ENCODE measurements around the gene NRXN3. TPM values are rescaled to one million over a fixed set of nuclear protein-coding genes. Genes with fewer than 3 reads are reported as not detected.

The NRXN3 gene
- total RNA-seq, 1 donor from 2014 or later, result 5.9 TPM

GRCh38 chr14:79383475-79383874 lies 1213.3 kb downstream of the NRXN3 start:
- Mint-ChIP-seq H3K27me3 (ENCODE audit: insufficient read depth, low read depth) (peaks cover 7% of the 10 kb centered on the region), H3K36me3 (no peaks in the 10 kb centered on the region), H3K4me1 (peaks cover 2% of the 10 kb centered on the region), H3K27ac (no peak overlapping the region), H3K4me3 (no peak overlapping the region), H3K9me3 (peaks cover 5% of the 10 kb centered on the region)
- Histone ChIP-seq H2AFZ (replicated peaks) (no peak overlapping the region), H3K27me3 (no peaks in the 10 kb centered on the region), H3K79me2 (ENCODE audit: low read depth) (no peaks in the 10 kb centered on the region), H3K27ac (no peak overlapping the region), H3K4me3 (no peak overlapping the region), H3K36me3 (no peaks in the 10 kb centered on the region), H3K4me1 (peaks cover 13% of the 10 kb centered on the region), H3K9ac (no peak overlapping the region), H4K20me1 (ENCODE audit: low read depth) (no peaks in the 10 kb centered on the region), H3K4me2 (no peak overlapping the region), H3K9me3 (ENCODE audit: low read depth) (no peaks in the 10 kb centered on the region), H3F3A (ENCODE audit: low read depth) (peaks cover 13% of the 10 kb centered on the region)
- TF ChIP-seq CTCF (IDR thresholded peaks at IDR 0.05) (no peak), EZH2 (IDR thresholded peaks at IDR 0.05) (no peak), EZH2phosphoT487 (IDR thresholded peaks at IDR 0.05) (no peak)
- no peak for DNase-seq (ENCODE audit: low spot score)

- Histone ChIP-seq H3K27me3 (no peaks in the 10 kb centered on the region), H3K27ac (no peak overlapping the region), H3K9me3 (ENCODE audit: low read depth) (no peaks in the 10 kb centered on the region), H2AFZ (replicated peaks) (no peak overlapping the region), H3K4me1 (no peaks in the 10 kb centered on the region), H4K20me1 (ENCODE audit: low read depth) (no peaks in the 10 kb centered on the region), H3K79me2 (ENCODE audit: low read depth) (no peaks in the 10 kb centered on the region), H3K4me2 (no peak overlapping the region), H3K4me3 (no peak overlapping the region), H3F3A (ENCODE audit: low read depth) (no peaks in the 10 kb centered on the region), H3K9ac (no peak overlapping the region), H3K36me3 (no peaks in the 10 kb centered on the region)
- peaks cover 4% of the 10 kb centered on the region for H3K9me3 Mint-ChIP-seq
- H3K27ac Mint-ChIP-seq, result no peak overlapping the region
- H3K4me3 Mint-ChIP-seq, result no peak overlapping the region
- H3K36me3 Mint-ChIP-seq, result peaks cover 2% of the 10 kb centered on the region
- TF ChIP-seq EZH2phosphoT487 (IDR thresholded peaks at IDR 0.05) (no peak), CTCF (IDR thresholded peaks at IDR 0.05) (no peak), EZH2 (IDR thresholded peaks at IDR 0.05) (no peak)
- no peaks in the 10 kb centered on the region for H3K4me1 Mint-ChIP-seq
- no peaks in the 10 kb centered on the region for H3K27me3 Mint-ChIP-seq (ENCODE audit: insufficient read depth, low read depth)
- DNase-seq (ENCODE audit: low spot score), result no peak
Measured at GRCh38 chr14:79395061-79395460, 1224.9 kb downstream of the NRXN3 start.

- Histone ChIP-seq H3K27me3 (no peaks in the 10 kb centered on the region), H3F3A (ENCODE audit: low read depth) (peaks cover 15% of the 10 kb centered on the region), H4K20me1 (ENCODE audit: low read depth) (no peaks in the 10 kb centered on the region), H3K27ac (peak overlapping the region; percentile 14), H2AFZ (replicated peaks) (no peak overlapping the region), H3K36me3 (no peaks in the 10 kb centered on the region), H3K4me3 (no peak overlapping the region), H3K4me2 (no peak overlapping the region), H3K79me2 (ENCODE audit: low read depth) (no peaks in the 10 kb centered on the region), H3K4me1 (peaks cover 38% of the 10 kb centered on the region), H3K9ac (no peak overlapping the region), H3K9me3 (ENCODE audit: low read depth) (no peaks in the 10 kb centered on the region)
- Mint-ChIP-seq H3K9me3 (peaks cover 7% of the 10 kb centered on the region), H3K36me3 (no peaks in the 10 kb centered on the region), H3K4me1 (peaks cover 31% of the 10 kb centered on the region), H3K4me3 (no peak overlapping the region), H3K27me3 (ENCODE audit: insufficient read depth, low read depth) (no peaks in the 10 kb centered on the region), H3K27ac (peak overlapping the region; percentile 67)
- TF ChIP-seq EZH2 (IDR thresholded peaks at IDR 0.05) (no peak), CTCF (IDR thresholded peaks at IDR 0.05) (no peak), EZH2phosphoT487 (IDR thresholded peaks at IDR 0.05) (no peak)
- no peak for DNase-seq (ENCODE audit: low spot score)
Measured at GRCh38 chr14:79404874-79405511, 1234.8 kb downstream of the NRXN3 start.
